B cell (primary cell): Measurements from ENCODE around the gene RASD1. TPM values are rescaled to one million over a fixed set of nuclear protein-coding genes. Genes with fewer than 3 reads are reported as not detected.

Source experiments
- ATAC-seq: fragments of 200-7000 bp; cut with Tn5 transposase; one replicate; pipeline ENCODE4 v1.10.0; 2021; ENCODE audit warnings: low read depth, mild to moderate bottlenecking, moderate number of reproducible peaks, moderate library complexity
- CTCF ChIA-PET: fragments of 350-600 bp; sonication (Branson Sonifier 250); formaldehyde crosslinking; loops from one replicate; lab custom pipeline; 2021; ENCODE audit warnings: antibody characterized with exemption, inconsistent platforms; lab: Charles Lee
- POLR2A ChIA-PET: fragments of 350-600 bp; sonication (Branson Sonifier 250); formaldehyde crosslinking; loops from one replicate; lab custom pipeline; 2021; ENCODE audit warnings: antibody characterized with exemption; lab: Charles Lee
- DNase-seq: peaks from one replicate; pipeline ENCODE4 v3.0.0; 2013
- H2AFZ ChIP-seq: 2 replicates; pipeline ENCODE4 v1.6.1; 2012; ENCODE audit warnings: mild to moderate bottlenecking, low read depth, low read length; ENCODE audit not compliant: insufficient read depth, poor library complexity, severe bottlenecking
- H3K27ac ChIP-seq, 2 donors: 1 replicate in 1 of 2; 2 replicates in 1 of 2; pipeline ENCODE4 v1.5.1; 2012 to 2013; ENCODE audit warnings: low read length in 2 of 2, mild to moderate bottlenecking in 2 of 2, moderate library complexity in 1 of 2
- H3K27me3 ChIP-seq, 4 experiments: fragments of 200-600 bp in 1 of 4; sonication (generic) in 1 of 4; replicated peaks in 1 of 4; 1 replicate in 2 of 4; 2 replicates in 2 of 4; pipeline versions ENCODE4 v1.6.1 to v1.7.0; 2013 to 2016; ENCODE audit warnings: low read length in 3 of 4, mild to moderate bottlenecking in 2 of 4, mixed read lengths in 1 of 4, moderate library complexity in 1 of 4; ENCODE audit not compliant: insufficient read depth in 4 of 4, control insufficient read depth in 3 of 4; ENCODE audit errors: control extremely low read depth in 1 of 4
- H3K36me3 ChIP-seq, 2 experiments: replicated peaks in 1 of 2; 1 replicate in 1 of 2; 2 replicates in 1 of 2; pipeline versions ENCODE4 v1.6.1 to v1.7.1; 2013; ENCODE audit warnings: low read length in 1 of 2; ENCODE audit not compliant: insufficient read depth in 2 of 2, control insufficient read depth in 1 of 2; ENCODE audit errors: control extremely low read depth in 1 of 2, extremely low read depth in 1 of 2
- H3K4me1 ChIP-seq, 2 donors: fragments of 200-600 bp in 1 of 2; sonication (generic) in 1 of 2; 1 replicate in 1 of 2; 2 replicates in 1 of 2; pipeline versions ENCODE4 v1.5.1 to v1.6.1; 2013 to 2017; ENCODE audit warnings: low read length in 2 of 2; ENCODE audit not compliant: control insufficient read depth in 2 of 2, insufficient read depth in 2 of 2
- H3K4me2 ChIP-seq: replicated peaks from 2 replicates; pipeline ENCODE3; 2012; ENCODE audit warnings: mild to moderate bottlenecking, low read depth, low read length; ENCODE audit not compliant: poor library complexity, severe bottlenecking
- H3K4me3 ChIP-seq, 5 experiments: fragments of 200-600 bp in 1 of 5; sonication (generic) in 1 of 5; 1 replicate in 3 of 5; 2 replicates in 2 of 5; pipeline versions ENCODE4 v1.5.1 to v1.7.0; 2011 to 2016; ENCODE audit warnings: low read length in 4 of 5, mild to moderate bottlenecking in 4 of 5, low read depth in 2 of 5, control low read depth in 1 of 5, moderate library complexity in 1 of 5; ENCODE audit not compliant: insufficient read depth in 1 of 5; ENCODE audit errors: control extremely low read depth in 1 of 5, extremely low read depth in 1 of 5
- H3K79me2 ChIP-seq: fragments of 200-600 bp; sonication (generic); one replicate; pipeline ENCODE4 v1.6.0; 2016; ENCODE audit warnings: low read length; ENCODE audit not compliant: control insufficient read depth, insufficient read depth
- H3K9ac ChIP-seq: fragments of 200-600 bp; sonication (generic); 2 replicates; pipeline ENCODE4 v1.6.1; 2017; ENCODE audit warnings: mild to moderate bottlenecking, low read length, moderate library complexity
- H3K9me3 ChIP-seq, 3 donors: one replicate each; pipeline versions ENCODE4 v1.6.1 to v1.7.1; 2013; ENCODE audit warnings: low read length in 2 of 3; ENCODE audit not compliant: control insufficient read depth in 2 of 3, insufficient read depth in 1 of 3; ENCODE audit errors: control extremely low read depth in 1 of 3
- H4K20me1 ChIP-seq: 2 replicates; pipeline ENCODE4 v1.6.0; 2012; ENCODE audit warnings: mild to moderate bottlenecking, low read length; ENCODE audit not compliant: insufficient read depth, control insufficient read depth, poor library complexity, severe bottlenecking
- H3K27ac Mint-ChIP-seq: one replicate; pipeline ENCODE4 v1.8.0; 2021; ENCODE audit warnings: mixed read lengths
- H3K27me3 Mint-ChIP-seq: one replicate; pipeline ENCODE4 v1.8.0; 2021; ENCODE audit warnings: mixed read lengths
- H3K4me1 Mint-ChIP-seq: one replicate; pipeline ENCODE4 v1.8.0; 2021; ENCODE audit warnings: mixed read lengths
- H3K4me3 Mint-ChIP-seq: one replicate; pipeline ENCODE4 v1.8.0; 2021; ENCODE audit warnings: mixed read lengths
- H3K9me3 Mint-ChIP-seq: one replicate; pipeline ENCODE4 v1.8.0; 2022; ENCODE audit warnings: mixed read lengths; ENCODE audit not compliant: insufficient read depth
- CTCF ChIP-seq: fragments of 200-600 bp; IDR thresholded peaks from one replicate; pipeline ENCODE4 v1.8.0; 2022; ENCODE audit warnings: antibody characterized with exemption, mild to moderate bottlenecking
- EZH2 ChIP-seq: IDR thresholded peaks from 2 replicates; pipeline ENCODE4 v1.6.1; 2012; ENCODE audit warnings: borderline replicate concordance, low read depth, mild to moderate bottlenecking, moderate library complexity, low read length; ENCODE audit not compliant: insufficient read depth, poor library complexity, severe bottlenecking
- WGBS: methylation state at CpG from one replicate; pipeline ENCODE4 v1.1.5; 2013; ENCODE audit warnings: missing lambda C conversion rate; ENCODE audit not compliant: insufficient coverage; 5-methylcytosine and 5-hydroxymethylcytosine counted together
- intact Hi-C: fragments of 100-400 bp; cut with micrococcal nuclease; formaldehyde crosslinking; loops from one replicate; pipeline ENCODE4 v1.10.0; 2022
- polyA plus RNA-seq: library from polyadenylated mRNA; depleted of rRNA; stranded (reverse); fragments of >200 nt; gene quantifications from 2 replicates; pipeline ENCODE4 v1.2.3, GENCODE V29; 2012
- total RNA-seq, 2 donors: library from RNA; stranded (reverse); fragments of 120-200 nt in 1 of 2; gene quantifications; 1 replicate in 1 of 2; 2 replicates in 1 of 2; pipeline versions ENCODE4 v1.2.3 to v1.2.4, GENCODE V29; 2013 to 2022

Gene RASD1
- total and polyA plus RNA-seq, 2 donors (not counting 1 experiment from before 2014, with no cell fraction given): 0.95 to 3.2 TPM

DNA sequence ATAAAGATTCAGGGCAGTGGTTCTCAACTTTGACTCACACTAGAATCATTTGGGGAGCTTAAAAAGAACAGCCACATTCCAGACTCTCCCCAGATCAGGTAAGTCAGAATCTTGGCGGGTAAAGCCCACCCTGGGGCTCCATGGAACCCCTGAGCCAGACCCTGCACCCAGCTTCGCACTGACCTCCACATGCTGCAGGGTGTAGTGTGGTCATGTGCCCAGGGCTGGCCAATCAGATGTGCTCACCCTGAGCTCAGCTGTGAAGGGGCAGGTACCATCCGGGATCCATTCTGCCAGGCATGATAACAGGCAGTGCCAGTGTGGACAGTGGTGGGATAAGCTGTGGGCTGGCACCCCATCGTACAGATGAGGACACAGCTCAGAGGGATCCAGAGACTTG lies 47.5 kb downstream of the RASD1 start:
- no peak overlapping the region for H3K27ac ChIP-seq
- Mint-ChIP-seq H3K4me3 (no peak overlapping the region), H3K27me3 (peaks cover 18% of the 10 kb centered on the region), H3K4me1 (no peaks in the 10 kb centered on the region), H3K27ac (no peak overlapping the region), H3K9me3 (peaks cover 2% of the 10 kb centered on the region)
- no peaks in the 10 kb centered on the region for H3K79me2 ChIP-seq
- ChIA-PET POLR2A (no interaction called here), CTCF (interaction anchor here (1.6 to 2.5 kb wide), 3 partner anchors 9 to 95 kb away, joined by 3 to 12 read pairs (median 5); no protein-coding TSS in a partner anchor)
- no peak for TF ChIP-seq CTCF
- TF ChIP-seq EZH2: no peak
- intact Hi-C loops: no loop called here
- no peaks in the 10 kb centered on the region for H3K4me1 ChIP-seq
- 97% methylated on average over 4 of the region's 4 CpGs for WGBS
- no peak overlapping the region for H3K4me3 ChIP-seq
- H3K4me2 ChIP-seq: no peak overlapping the region
- H4K20me1 ChIP-seq: no peaks in the 10 kb centered on the region
- no peak overlapping the region for H2AFZ ChIP-seq
- DNase-seq (no peak), ATAC-seq (no peak)
- peaks cover 0 to 14% (median 0%) of the 10 kb centered on the region in 3 donors for H3K9me3 ChIP-seq
- peaks cover 0 to 6% (median 1%) of the 10 kb centered on the region in 4 experiments for H3K27me3 ChIP-seq
- no peaks in the 10 kb centered on the region for H3K36me3 ChIP-seq
- H3K9ac ChIP-seq: no peak overlapping the region

GRCh38 chr17:17448076-17448475 lies 48.1 kb downstream of the RASD1 start:
- H3K9me3 Mint-ChIP-seq: peaks cover 2% of the 10 kb centered on the region
- Histone ChIP-seq H3K9me3 (peaks cover 0 to 14% (median 0%) of the 10 kb centered on the region in 3 donors), H3K9ac (no peak overlapping the region), H2AFZ (no peak overlapping the region), H3K4me2 (no peak overlapping the region), H4K20me1 (no peaks in the 10 kb centered on the region), H3K27ac (no peak overlapping the region), H3K27me3 (peaks cover 0 to 6% (median 1%) of the 10 kb centered on the region in 4 experiments), H3K4me1 (no peaks in the 10 kb centered on the region), H3K36me3 (no peaks in the 10 kb centered on the region), H3K79me2 (no peaks in the 10 kb centered on the region), H3K4me3 (no peak overlapping the region)
- no peak for ATAC-seq
- intact Hi-C loops: no loop called here
- TF ChIP-seq EZH2 (no peak), CTCF (no peak)
- no CpG with 5 or more reads among the region's 5 CpGs for WGBS
- H3K27me3 Mint-ChIP-seq: peaks cover 17% of the 10 kb centered on the region
- H3K4me3 Mint-ChIP-seq: no peak overlapping the region
- DNase-seq: no peak
- CTCF ChIA-PET: interaction anchor here (1.6 to 2.5 kb wide), 3 partner anchors 8 to 94 kb away, joined by 3 to 12 read pairs (median 5); no protein-coding TSS in a partner anchor
- no peaks in the 10 kb centered on the region for H3K4me1 Mint-ChIP-seq
- POLR2A ChIA-PET: no interaction called here
- no peak overlapping the region for H3K27ac Mint-ChIP-seq
